ENCODE results near the gene RTKN. TPM values are rescaled to one million over a fixed set of nuclear protein-coding genes. Genes with fewer than 3 reads are reported as not detected.
"Not testable (repeated sequence)": the region's sequence is repeated elsewhere in the genome, so short reads cannot be mapped to it uniquely, and the experiment has no call there.

The RTKN gene
- total RNA-seq, 2 experiments from 2014 or later, result 1.1 TPM

- no peak for DNase-seq
- Mint-ChIP-seq H3K27me3 (no peaks in the 10 kb centered on the region), H3K9me3 (no peaks in the 10 kb centered on the region), H3K36me3 (ENCODE audit: low read depth) (peaks cover 47% of the 10 kb centered on the region), H3K4me3 (peak overlapping the region; percentile 97), H3K27ac (peak overlapping the region; percentile 98), H3K4me1 (peaks cover 38% of the 10 kb centered on the region)
- POLR2A ChIA-PET, result interaction anchor here (0.7 to 4.0 kb wide), 20 partner anchors 8 to 644 kb away, joined by 3 to 81 read pairs (median 4); partner anchors contain the start of genes AUP1, CCDC142, DQX1 and HTRA2
- CTCF ChIA-PET, result interaction anchor here (0.8 to 2.9 kb wide), 10 partner anchors 10 to 116 kb away, joined by 3 to 34 read pairs (median 6); partner anchors contain the start of genes AUP1, CCDC142, DQX1 and HTRA2
These were observed 31.2 kb upstream of the RTKN start for GRCh38 chr2:74472945-74473258.

GRCh38 chr2:74472086-74472944 lies 30.6 kb upstream of the RTKN start, which contains the start of gene MRPL53:
MRPL53 (minus strand) TSS chr2:74472680; CDS start chr2:74472660, 20 bp downstream.
- H3K4me3 Mint-ChIP-seq, result peak within 1 kb of the TSS; percentile 97
- peak; percentile 97 for DNase-seq
- H3K9me3 Mint-ChIP-seq, result no peaks in the 10 kb centered on the region
- H3K4me1 Mint-ChIP-seq, result peaks cover 36% of the 10 kb centered on the region
- no peaks in the 10 kb centered on the region for H3K27me3 Mint-ChIP-seq
- H3K27ac Mint-ChIP-seq, result peak within 1 kb of the TSS; percentile 98
- H3K36me3 Mint-ChIP-seq (ENCODE audit: low read depth), result peaks cover 44% of the 10 kb centered on the region
- CTCF ChIA-PET, result interaction anchor here (0.7 to 2.9 kb wide), 13 partner anchors 10 to 116 kb away, joined by 3 to 34 read pairs (median 5); partner anchors contain the start of genes AUP1, CCDC142, DQX1 and HTRA2
- POLR2A ChIA-PET, result interaction anchor here (0.7 to 4.0 kb wide), 21 partner anchors 7 to 644 kb away, joined by 3 to 81 read pairs (median 4); partner anchors contain the start of genes AUP1, CCDC142, DQX1 and HTRA2

- ChIA-PET CTCF (interaction anchor here (0.6 to 2.9 kb wide), 8 partner anchors 11 to 117 kb away, joined by 3 to 34 read pairs (median 4); partner anchors contain the start of genes CCDC142, INO80B, TTC31 and WBP1), POLR2A (interaction anchor here (1.2 to 4.0 kb wide), 8 partner anchors 10 to 264 kb away, joined by 3 to 81 read pairs (median 11); partner anchors contain the start of genes AUP1, CCDC142, HTRA2 and LBX2)
- H3K36me3 Mint-ChIP-seq (ENCODE audit: low read depth), result peaks cover 39% of the 10 kb centered on the region
- H3K4me3 Mint-ChIP-seq, result peak overlapping the region; percentile 97
- no peaks in the 10 kb centered on the region for H3K9me3 Mint-ChIP-seq
- H3K27me3 Mint-ChIP-seq, result no peaks in the 10 kb centered on the region
- DNase-seq, result no peak
- H3K27ac Mint-ChIP-seq, result peak overlapping the region; percentile 98
- H3K4me1 Mint-ChIP-seq, result peaks cover 39% of the 10 kb centered on the region
These were observed 29.8 kb upstream of the RTKN start for GRCh38 chr2:74471332-74472065.

- Mint-ChIP-seq H3K4me3 (peak overlapping the region; percentile 60), H3K36me3 (ENCODE audit: low read depth) (peaks cover 39% of the 10 kb centered on the region), H3K27ac (peak overlapping the region; percentile 83), H3K4me1 (peaks cover 43% of the 10 kb centered on the region)
- not testable (repeated sequence) for H3K27me3 Mint-ChIP-seq, DNase-seq, H3K9me3 Mint-ChIP-seq
- ChIA-PET POLR2A (interaction anchor here (2.0 to 4.0 kb wide), 4 partner anchors 11 to 28 kb away, joined by 5 to 81 read pairs (median 24); partner anchors contain the start of genes CCDC142, LBX2, TTC31 and WBP1), CTCF (interaction anchor here (0.6 to 2.9 kb wide), 6 partner anchors 12 to 115 kb away, joined by 3 to 34 read pairs (median 4); partner anchors contain the start of genes CCDC142, INO80B, TTC31 and WBP1)
These were observed 29.0 kb upstream of the RTKN start for GRCh38 chr2:74470742-74471141.

GRCh38 chr2:74464406-74464805 lies 22.7 kb upstream of the RTKN start:
- H3K27ac Mint-ChIP-seq, result peak overlapping the region; percentile 67
- peaks cover 42% of the 10 kb centered on the region for H3K4me1 Mint-ChIP-seq
- H3K4me3 Mint-ChIP-seq, result peak overlapping the region; percentile 99
- no peaks in the 10 kb centered on the region for H3K27me3 Mint-ChIP-seq
- no peaks in the 10 kb centered on the region for H3K9me3 Mint-ChIP-seq
- POLR2A ChIA-PET, result interaction anchor here (0.7 to 6.7 kb wide), 7 partner anchors 8 to 130 kb away, joined by 3 to 65 read pairs (median 4); partner anchors contain the start of genes AUP1, CCDC142, HTRA2 and INO80B
- DNase-seq, result no peak
- CTCF ChIA-PET, result interaction anchor here (0.6 to 1.4 kb wide), 3 partner anchors 10 to 67 kb away, joined by 3 to 6 read pairs (median 4); partner anchors contain the start of gene INO80B
- peaks cover 21% of the 10 kb centered on the region for H3K36me3 Mint-ChIP-seq (ENCODE audit: low read depth)

- H3K27me3 Mint-ChIP-seq, result no peaks in the 10 kb centered on the region
- peaks cover 21% of the 10 kb centered on the region for H3K36me3 Mint-ChIP-seq (ENCODE audit: low read depth)
- ChIA-PET CTCF (no interaction called here), POLR2A (interaction anchor here (1.7 kb wide), 1 partner anchor 10 kb away, joined by 8 read pairs; the partner anchor contains the start of gene MRPL53)
- H3K4me1 Mint-ChIP-seq, result peaks cover 47% of the 10 kb centered on the region
- H3K9me3 Mint-ChIP-seq, result no peaks in the 10 kb centered on the region
- no peak for DNase-seq
- H3K27ac Mint-ChIP-seq, result no peak overlapping the region
- peak overlapping the region; percentile 36 for H3K4me3 Mint-ChIP-seq
These were observed 21.0 kb upstream of the RTKN start for GRCh38 chr2:74462786-74463105.

GRCh38 chr2:74462054-74462785 lies 20.5 kb upstream of the RTKN start:
- Mint-ChIP-seq H3K4me3 (no peak overlapping the region), H3K36me3 (ENCODE audit: low read depth) (peaks cover 22% of the 10 kb centered on the region), H3K9me3 (no peaks in the 10 kb centered on the region), H3K27ac (no peak overlapping the region), H3K4me1 (peaks cover 46% of the 10 kb centered on the region), H3K27me3 (no peaks in the 10 kb centered on the region)
- DNase-seq, result no peak
- ChIA-PET CTCF (interaction anchor here (0.6 to 1.5 kb wide), 3 partner anchors 11 to 127 kb away, joined by 3 to 7 read pairs (median 3); partner anchors contain the start of gene MRPL53), POLR2A (interaction anchor here (0.9 to 8.1 kb wide), 3 partner anchors 10 to 67 kb away, joined by 3 to 103 read pairs (median 8); partner anchors contain the start of genes AUP1, CCDC142, HTRA2 and MRPL53)

- DNase-seq, result no peak
- Mint-ChIP-seq H3K27ac (no peak overlapping the region), H3K36me3 (ENCODE audit: low read depth) (peaks cover 27% of the 10 kb centered on the region), H3K9me3 (no peaks in the 10 kb centered on the region), H3K4me3 (no peak overlapping the region), H3K27me3 (no peaks in the 10 kb centered on the region), H3K4me1 (peaks cover 52% of the 10 kb centered on the region)
- ChIA-PET POLR2A (interaction anchor here (0.9 to 8.1 kb wide), 3 partner anchors 11 to 68 kb away, joined by 3 to 103 read pairs (median 8); partner anchors contain the start of genes AUP1, CCDC142, HTRA2 and MRPL53), CTCF (interaction anchor here (0.6 to 1.5 kb wide), 3 partner anchors 11 to 128 kb away, joined by 3 to 7 read pairs (median 3); partner anchors contain the start of gene MRPL53)
These were observed 19.7 kb upstream of the RTKN start for GRCh38 chr2:74461187-74462053.

- ChIA-PET CTCF (interaction anchor here (0.6 kb wide), 1 partner anchor 9 kb away, joined by 3 read pairs; no protein-coding TSS in a partner anchor), POLR2A (interaction anchor here (1.0 to 8.1 kb wide), 5 partner anchors 12 to 282 kb away, joined by 3 to 103 read pairs (median 8); partner anchors contain the start of genes AUP1, CCDC142, HTRA2 and MOB1A)
- H3K36me3 Mint-ChIP-seq (ENCODE audit: low read depth), result peaks cover 30% of the 10 kb centered on the region
- H3K4me1 Mint-ChIP-seq, result peaks cover 55% of the 10 kb centered on the region
- H3K9me3 Mint-ChIP-seq, H3K27me3 Mint-ChIP-seq, DNase-seq: not testable (repeated sequence)
- H3K27ac Mint-ChIP-seq, result peak overlapping the region; percentile 40
- peak overlapping the region; percentile 88 for H3K4me3 Mint-ChIP-seq
These were observed 18.4 kb upstream of the RTKN start for GRCh38 chr2:74460187-74460586.

- not testable (repeated sequence) for DNase-seq, H3K27me3 Mint-ChIP-seq, H3K9me3 Mint-ChIP-seq
- ChIA-PET POLR2A (interaction anchor here (0.8 to 8.1 kb wide), 20 partner anchors 8 to 390 kb away, joined by 3 to 103 read pairs (median 6); partner anchors contain the start of genes AUP1, C2orf81, CCDC142 and DQX1), CTCF (interaction anchor here (0.6 to 5.6 kb wide), 4 partner anchors 10 to 128 kb away, joined by 3 to 53 read pairs (median 30); partner anchors contain the start of genes AUP1, CCDC142, HTRA2 and TTC31)
- Mint-ChIP-seq H3K4me3 (peak overlapping the region; percentile 88), H3K4me1 (peaks cover 61% of the 10 kb centered on the region), H3K36me3 (ENCODE audit: low read depth) (peaks cover 34% of the 10 kb centered on the region), H3K27ac (peak overlapping the region; percentile 58)
These were observed 17.9 kb upstream of the RTKN start for GRCh38 chr2:74459503-74460118.

All from activated CD4-positive, alpha-beta memory T cell treated with anti-CD3 and anti-CD28 coated beads, Interleukin-2, amount 10 ng/mL, durations not matched to agents 7 days and 5 days (primary cell).